ENCODE data around the gene TMEM245.

TMEM245 gene

GRCh38 chr9:109119439-109120203, at the start of gene TMEM245:
TSS of gene TMEM245 (minus strand) at chr9:109119947. CDS start at chr9:109119913, 34 bp downstream.
- peak; percentile 93 to 94 for DNase-seq

- no peak for DNase-seq
These were observed 48.4 kb upstream of the TMEM245 start for GRCh38 chr9:109168170-109168569.

- DNase-seq, result no peak
These were observed 48.0 kb upstream of the TMEM245 start for GRCh38 chr9:109167716-109168115.

GRCh38 chr9:109166771-109167601, 47.2 kb upstream of the TMEM245 start, which contains the start of gene FRRS1L:
TSS of gene FRRS1L (minus strand) at chr9:109167249. CDS start at chr9:109167138, 111 bp downstream.
- no peak for DNase-seq

GRCh38 chr9:109166171-109166770, 46.5 kb upstream of the TMEM245 start:
- DNase-seq, result no peak

DNA sequence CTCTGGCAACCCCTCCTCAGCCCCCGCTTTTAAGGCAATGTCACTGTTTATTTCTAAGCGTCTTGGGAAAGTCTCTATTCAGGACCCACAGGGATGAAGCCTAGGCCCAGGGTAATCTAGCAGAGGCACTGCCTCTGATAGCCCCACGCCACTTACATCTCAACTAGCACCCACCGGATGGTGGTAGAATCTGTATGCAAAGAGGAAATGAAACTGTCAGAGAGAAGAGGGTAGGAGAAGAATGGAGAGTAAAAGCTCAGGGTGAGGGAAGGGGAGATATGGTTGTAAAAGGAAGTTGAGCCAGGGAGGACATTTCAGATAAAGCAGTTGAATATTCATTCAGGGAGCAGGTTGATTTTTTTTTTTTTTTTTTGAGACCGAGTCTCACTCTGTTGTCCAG, 44.3 kb upstream of the TMEM245 start:
- no peak for DNase-seq

- DNase-seq, result no peak
These were observed 43.4 kb upstream of the TMEM245 start for GRCh38 chr9:109163194-109163593.

GRCh38 chr9:109162677-109163076, 42.9 kb upstream of the TMEM245 start:
- DNase-seq, result no peak

DNA sequence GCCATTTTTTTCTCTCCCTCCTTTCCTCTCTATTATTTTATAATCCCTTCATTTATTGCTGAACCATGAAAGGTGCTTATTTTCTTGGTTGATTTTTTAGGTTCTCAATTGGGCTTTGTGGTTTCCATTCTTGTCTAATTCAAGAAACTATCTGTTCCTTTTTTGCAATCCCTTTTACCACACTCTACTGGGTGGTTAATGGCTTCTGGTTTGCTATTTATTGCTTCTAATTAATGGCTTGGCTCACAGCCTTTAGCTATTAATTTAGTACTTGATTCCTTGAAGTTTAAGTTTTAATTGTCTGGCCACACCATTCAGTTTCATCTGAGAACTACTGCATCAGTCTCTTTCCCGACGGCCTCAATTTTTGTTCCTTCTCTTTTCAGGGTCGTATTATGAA, 41.7 kb upstream of the TMEM245 start:
- DNase-seq, result no peak

- no peak for DNase-seq
These were observed 39.8 kb upstream of the TMEM245 start for GRCh38 chr9:109159583-109159982.

DNA sequence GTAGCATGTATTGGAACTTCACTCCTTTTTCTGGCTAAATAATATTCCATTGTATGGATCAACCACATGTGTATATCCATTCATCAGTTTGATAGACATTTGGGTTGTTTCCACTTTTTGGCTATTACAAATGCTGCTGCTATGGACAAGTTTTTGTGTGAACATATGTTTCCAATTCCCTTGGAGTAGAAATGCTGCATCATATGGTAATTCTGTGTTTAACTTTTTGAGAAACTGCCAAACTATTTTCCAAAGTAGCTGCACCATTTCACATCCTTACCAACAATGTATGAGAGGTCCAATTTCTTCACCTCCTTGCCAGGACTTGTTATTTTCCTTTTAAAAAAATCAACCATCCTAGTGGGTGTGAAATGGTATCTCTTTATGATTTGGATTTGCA, 38.9 kb upstream of the TMEM245 start:
- DNase-seq, result no peak

GRCh38 chr9:109156708-109157107, 37.0 kb upstream of the TMEM245 start:
- DNase-seq, result no peak

DNA sequence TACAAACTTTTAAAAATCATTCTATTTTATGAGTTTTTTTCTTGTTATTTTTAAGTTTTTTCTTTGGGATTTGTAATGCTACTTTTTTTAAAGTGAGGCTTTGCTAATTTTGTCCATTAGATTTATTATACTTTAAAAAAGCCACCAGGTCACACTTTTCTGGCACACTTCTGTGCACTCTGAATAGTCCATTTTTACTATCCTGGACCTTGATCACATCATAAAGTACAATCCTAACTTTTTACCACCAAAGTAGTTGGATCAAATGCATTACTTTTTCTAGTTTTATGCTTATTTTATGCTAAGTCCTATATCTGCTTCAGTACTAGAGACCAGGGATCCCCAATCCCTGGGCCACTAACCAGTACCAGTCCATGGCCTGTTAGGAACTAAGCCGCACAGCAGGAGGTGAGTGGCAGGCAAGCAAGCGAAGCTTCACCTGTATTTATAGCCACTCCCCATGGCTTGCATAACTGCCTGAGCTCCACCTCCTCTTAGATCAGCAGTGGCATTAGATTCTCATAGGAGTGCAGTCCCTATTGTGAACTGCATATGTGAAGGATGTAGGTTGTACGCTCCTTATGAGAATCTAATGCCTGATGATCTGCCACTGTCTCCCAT, 31.3 kb upstream of the TMEM245 start:
- no peak for DNase-seq

DNA sequence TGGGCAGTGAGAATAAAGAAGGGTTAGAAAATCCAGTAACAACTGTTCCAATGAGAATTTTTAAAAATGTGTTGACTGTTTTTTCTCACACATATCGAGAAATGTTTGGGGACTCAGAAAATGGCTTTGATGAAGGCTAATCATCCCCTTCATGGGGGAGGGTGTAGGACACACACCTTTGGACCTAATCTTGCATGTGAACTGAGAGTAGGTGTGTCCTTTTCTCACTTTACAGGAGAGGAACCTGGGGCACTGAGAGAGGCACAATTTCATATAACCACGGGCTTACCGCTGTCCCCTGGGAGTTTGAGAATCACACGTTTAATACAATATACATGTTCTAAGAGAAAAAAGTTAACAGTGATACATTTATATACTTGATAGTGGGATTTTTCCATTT, 30.0 kb upstream of the TMEM245 start:
- DNase-seq, result no peak

GRCh38 chr9:109149089-109149488, 29.3 kb upstream of the TMEM245 start:
- no peak for DNase-seq

GRCh38 chr9:109145051-109145450, 25.3 kb upstream of the TMEM245 start:
- no peak for DNase-seq

GRCh38 chr9:109143881-109144562, 24.3 kb upstream of the TMEM245 start:
- peak in 1 of 2 experiments; percentile 25 for DNase-seq

GRCh38 chr9:109141375-109141774, 21.6 kb upstream of the TMEM245 start:
- no peak for DNase-seq

GRCh38 chr9:109139851-109140250, 20.1 kb upstream of the TMEM245 start:
- no peak for DNase-seq

- no peak for DNase-seq
These were observed 18.7 kb upstream of the TMEM245 start for GRCh38 chr9:109138421-109138820.

DNA sequence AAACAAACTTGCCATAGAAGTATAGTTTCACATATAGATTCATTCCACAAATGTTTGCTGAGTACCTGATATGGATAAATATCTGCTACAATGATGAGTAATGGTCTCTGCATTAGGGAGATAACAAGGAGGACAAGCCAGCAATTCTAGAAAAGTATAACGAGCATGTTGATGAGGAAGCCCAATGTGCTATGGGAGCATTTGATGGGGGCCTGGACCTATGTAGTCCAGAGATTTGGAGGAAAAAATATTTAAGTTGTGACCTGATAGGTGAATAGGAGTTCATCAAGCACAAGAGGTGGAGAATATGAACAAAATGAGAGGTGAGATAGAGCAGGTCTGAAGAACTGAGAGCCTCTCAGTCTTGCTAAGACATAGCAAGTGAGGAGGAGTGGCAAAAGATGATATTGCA, 14.4 kb upstream of the TMEM245 start:
- no peak for DNase-seq

DNA sequence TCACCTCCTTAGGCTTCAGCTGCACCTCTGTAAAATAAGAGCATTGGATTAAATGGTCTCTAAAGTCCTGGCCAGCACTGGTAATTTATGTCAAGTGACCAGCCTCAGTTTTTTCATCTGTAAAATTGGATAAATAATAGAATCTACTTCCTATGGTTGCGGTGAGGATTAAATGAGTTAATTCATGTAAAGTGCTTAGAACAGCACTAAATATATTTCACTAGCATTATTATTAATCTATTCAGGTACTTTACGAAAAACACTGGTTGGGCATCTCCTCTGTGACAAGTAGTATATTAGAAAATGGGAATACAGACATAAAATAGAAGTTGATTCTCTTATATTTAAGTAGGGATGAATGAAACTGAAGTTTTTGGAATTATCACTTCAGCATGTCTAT, 13.8 kb upstream of the TMEM245 start:
- no peak for DNase-seq

All from activated T-cell treated with anti-CD3 and anti-CD28 coated beads, Interleukin-2, amount 50 U/mL, for 48 hours (primary cell).